ENCODE results near the gene RPS15A. TPM values are rescaled to one million over a fixed set of nuclear protein-coding genes. Genes with fewer than 3 reads are reported as not detected.
A peak's percentile ranks its signal among the peaks of the same experiment; 100 is the strongest.

RPS15A gene
- total and polyA plus RNA-seq, 4 donors = 349 to 1,185 (median 895) TPM

DNA sequence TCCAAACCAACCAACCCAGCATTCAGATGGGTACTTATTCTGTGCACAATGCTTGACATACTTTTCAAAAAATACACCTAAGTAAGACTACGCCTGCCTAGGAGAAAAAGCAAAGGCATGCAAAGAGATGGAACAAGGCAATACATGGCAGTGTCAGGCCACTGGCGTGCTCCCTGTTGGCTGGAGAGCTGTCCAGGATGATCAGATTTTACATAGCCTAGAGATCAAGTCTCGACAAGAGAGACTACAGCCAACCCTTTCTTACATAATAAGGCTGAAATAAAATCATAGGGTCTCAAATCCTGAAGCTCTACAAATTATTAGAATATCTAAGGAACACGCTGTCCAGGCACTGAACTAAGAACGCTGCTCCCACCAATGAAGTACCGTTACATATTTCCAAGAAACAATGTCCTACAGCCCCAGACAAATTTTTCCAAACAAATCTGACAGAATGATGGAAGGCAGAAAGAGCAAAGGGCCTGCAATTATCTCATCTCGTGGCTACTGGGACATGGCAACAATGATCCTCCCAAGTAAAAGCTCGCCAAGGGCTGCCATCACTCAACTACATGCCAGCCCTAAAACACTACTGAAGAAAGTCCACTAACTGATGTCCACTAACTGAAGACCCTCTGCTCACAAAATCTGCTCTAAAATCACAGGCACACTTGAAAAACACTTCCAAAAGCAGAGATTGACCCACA is 5.1 kb downstream of the RPS15A start:
- DNase-seq (ENCODE audit: low spot score) = no peak
- Histone ChIP-seq H3K9me3 (ENCODE audit: control insufficient read depth in 4 of 4, low read length in 3 of 4) (no peaks in the 10 kb centered on the region), H3K9ac (ENCODE audit: low read depth in 1 of 2, low read length in 2 of 2) (no peak overlapping the region), H3K4me3 (ENCODE audit: low read depth in 1 of 3, low read length in 3 of 3) (no peak overlapping the region), H3K36me3 (ENCODE audit: control insufficient read depth in 4 of 4, insufficient read depth in 3 of 4, low read depth in 1 of 4, low read length in 3 of 4) (peaks cover 20 to 53% (median 37%) of the 10 kb centered on the region in 4 donors), H3K27me3 (ENCODE audit: control insufficient read depth in 4 of 4, insufficient read depth in 4 of 4, low read length in 3 of 4) (no peaks in the 10 kb centered on the region), H3K4me1 (ENCODE audit: control insufficient read depth in 4 of 4, insufficient read depth in 4 of 4, low read length in 3 of 4) (peaks cover 2 to 26% (median 21%) of the 10 kb centered on the region in 4 donors), H3K27ac (ENCODE audit: low read depth in 1 of 2, low read length in 2 of 2) (no peak overlapping the region)
- WGBS = 83% methylated on average over 8 of the region's 8 CpGs
- TF ChIP-seq NR2F2 (IDR thresholded peaks at IDR 0.05) = peak; percentile 41
- TF ChIP-seq, protein P1, sequence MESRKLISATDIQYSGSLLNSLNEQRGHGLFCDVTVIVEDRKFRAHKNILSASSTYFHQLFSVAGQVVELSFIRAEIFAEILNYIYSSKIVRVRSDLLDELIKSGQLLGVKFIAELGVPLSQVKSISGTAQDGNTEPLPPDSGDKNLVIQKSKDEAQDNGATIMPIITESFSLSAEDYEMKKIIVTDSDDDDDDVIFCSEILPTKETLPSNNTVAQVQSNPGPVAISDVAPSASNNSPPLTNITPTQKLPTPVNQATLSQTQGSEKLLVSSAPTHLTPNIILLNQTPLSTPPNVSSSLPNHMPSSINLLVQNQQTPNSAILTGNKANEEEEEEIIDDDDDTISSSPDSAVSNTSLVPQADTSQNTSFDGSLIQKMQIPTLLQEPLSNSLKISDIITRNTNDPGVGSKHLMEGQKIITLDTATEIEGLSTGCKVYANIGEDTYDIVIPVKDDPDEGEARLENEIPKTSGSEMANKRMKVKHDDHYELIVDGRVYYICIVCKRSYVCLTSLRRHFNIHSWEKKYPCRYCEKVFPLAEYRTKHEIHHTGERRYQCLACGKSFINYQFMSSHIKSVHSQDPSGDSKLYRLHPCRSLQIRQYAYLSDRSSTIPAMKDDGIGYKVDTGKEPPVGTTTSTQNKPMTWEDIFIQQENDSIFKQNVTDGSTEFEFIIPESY (IDR thresholded peaks at IDR 0.05) = no peak

DNA sequence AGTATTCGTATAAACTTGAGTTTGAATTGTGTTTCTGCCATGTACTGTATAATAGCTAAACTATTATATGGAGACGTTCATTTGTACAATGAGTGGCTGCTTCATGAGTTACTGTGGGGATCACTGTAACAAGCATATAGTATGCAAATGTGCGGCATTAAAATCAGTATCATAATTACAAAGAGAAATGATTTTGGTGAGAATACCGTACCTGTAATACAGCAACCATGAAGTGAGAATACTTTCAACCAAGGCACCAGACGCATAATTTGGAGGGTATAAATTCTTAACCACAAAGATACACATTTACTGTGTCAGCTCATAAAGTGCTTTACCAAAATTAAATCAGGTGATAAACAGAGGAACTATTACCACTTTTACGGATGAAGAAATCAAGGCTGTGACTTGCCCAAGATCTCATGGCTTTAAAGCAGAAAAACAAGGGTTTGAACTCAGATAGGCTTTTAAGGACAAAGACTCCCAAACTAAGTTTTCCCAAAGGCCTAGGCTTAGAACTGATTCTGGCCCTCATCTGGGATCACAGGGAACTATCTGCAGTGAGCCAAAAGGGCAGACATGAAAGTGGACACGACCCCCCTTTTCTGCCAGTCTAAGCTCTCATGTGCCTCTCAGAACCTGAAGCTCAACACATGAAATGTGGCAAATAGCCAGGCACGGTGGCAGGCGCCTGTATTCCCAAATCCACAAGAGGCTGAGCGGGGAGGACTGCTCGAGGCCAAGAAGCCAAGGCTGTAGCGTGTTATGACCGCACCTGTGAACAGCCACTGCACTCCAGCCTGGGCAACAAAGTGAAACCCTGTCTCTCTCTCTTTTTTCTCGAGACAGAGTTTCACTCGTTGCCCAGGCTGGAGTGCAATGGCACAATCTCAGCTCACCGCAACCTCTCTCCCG is 6.4 kb downstream of the RPS15A start:
- H3K27me3 ChIP-seq (ENCODE audit: control insufficient read depth in 4 of 4, insufficient read depth in 4 of 4, low read length in 3 of 4) = no peaks in the 10 kb centered on the region
- H3K9me3 ChIP-seq (ENCODE audit: control insufficient read depth in 4 of 4, low read length in 3 of 4) = no peaks in the 10 kb centered on the region
- peaks cover 2 to 18% (median 16%) of the 10 kb centered on the region in 4 donors for H3K4me1 ChIP-seq (ENCODE audit: control insufficient read depth in 4 of 4, insufficient read depth in 4 of 4, low read length in 3 of 4)
- peaks cover 20 to 53% (median 36%) of the 10 kb centered on the region in 4 donors for H3K36me3 ChIP-seq (ENCODE audit: control insufficient read depth in 4 of 4, insufficient read depth in 3 of 4, low read depth in 1 of 4, low read length in 3 of 4)
- WGBS = 92% methylated on average over 17 of the region's 17 CpGs
- H3K9ac ChIP-seq (ENCODE audit: low read depth in 1 of 2, low read length in 2 of 2) = no peak overlapping the region
- H3K4me3 ChIP-seq (ENCODE audit: low read depth in 1 of 3, low read length in 3 of 3) = no peak overlapping the region
- TF ChIP-seq RXRA (IDR thresholded peaks at IDR 0.05) = no peak
- TF ChIP-seq YY1 (IDR thresholded peaks at IDR 0.05) = no peak
- TF ChIP-seq RAD21 (IDR thresholded peaks at IDR 0.05) = no peak
- no peak for TF ChIP-seq JUND (IDR thresholded peaks at IDR 0.05)
- TF ChIP-seq, protein P1 (IDR thresholded peaks at IDR 0.05) = no peak
- TF ChIP-seq TAF1 (conservative IDR thresholded peaks at IDR 0.05) = no peak
- TF ChIP-seq NR2F2 (IDR thresholded peaks at IDR 0.05) = no peak
- no peak for TF ChIP-seq HNF4G (IDR thresholded peaks at IDR 0.05)
- TF ChIP-seq EGR1 (IDR thresholded peaks at IDR 0.05; ENCODE audit: low read depth in 2 of 2) = no peak
- TF ChIP-seq, protein P2, sequence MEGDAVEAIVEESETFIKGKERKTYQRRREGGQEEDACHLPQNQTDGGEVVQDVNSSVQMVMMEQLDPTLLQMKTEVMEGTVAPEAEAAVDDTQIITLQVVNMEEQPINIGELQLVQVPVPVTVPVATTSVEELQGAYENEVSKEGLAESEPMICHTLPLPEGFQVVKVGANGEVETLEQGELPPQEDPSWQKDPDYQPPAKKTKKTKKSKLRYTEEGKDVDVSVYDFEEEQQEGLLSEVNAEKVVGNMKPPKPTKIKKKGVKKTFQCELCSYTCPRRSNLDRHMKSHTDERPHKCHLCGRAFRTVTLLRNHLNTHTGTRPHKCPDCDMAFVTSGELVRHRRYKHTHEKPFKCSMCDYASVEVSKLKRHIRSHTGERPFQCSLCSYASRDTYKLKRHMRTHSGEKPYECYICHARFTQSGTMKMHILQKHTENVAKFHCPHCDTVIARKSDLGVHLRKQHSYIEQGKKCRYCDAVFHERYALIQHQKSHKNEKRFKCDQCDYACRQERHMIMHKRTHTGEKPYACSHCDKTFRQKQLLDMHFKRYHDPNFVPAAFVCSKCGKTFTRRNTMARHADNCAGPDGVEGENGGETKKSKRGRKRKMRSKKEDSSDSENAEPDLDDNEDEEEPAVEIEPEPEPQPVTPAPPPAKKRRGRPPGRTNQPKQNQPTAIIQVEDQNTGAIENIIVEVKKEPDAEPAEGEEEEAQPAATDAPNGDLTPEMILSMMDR (IDR thresholded peaks at IDR 0.05; ENCODE audit: low read depth, low read length, missing input control) = no peak
- no peak for TF ChIP-seq HNF4A (conservative IDR thresholded peaks at IDR 0.05)
- TF ChIP-seq, protein P3, sequence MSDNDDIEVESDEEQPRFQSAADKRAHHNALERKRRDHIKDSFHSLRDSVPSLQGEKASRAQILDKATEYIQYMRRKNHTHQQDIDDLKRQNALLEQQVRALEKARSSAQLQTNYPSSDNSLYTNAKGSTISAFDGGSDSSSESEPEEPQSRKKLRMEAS (IDR thresholded peaks at IDR 0.05) = no peak
- no peak for TF ChIP-seq FOXA2 (IDR thresholded peaks at IDR 0.05)
- no peak overlapping the region for H3K27ac ChIP-seq (ENCODE audit: low read depth in 1 of 2, low read length in 2 of 2)
- no peak for DNase-seq (ENCODE audit: low spot score)

All from liver (tissue), 9 donors.